NCI-H82 (cell line): ENCODE data around the gene KIF26B.
"Not testable (repeated sequence)": the region's sequence is repeated elsewhere in the genome, so short reads cannot be mapped to it uniquely, and the experiment has no call there.

Source experiments
- DNase-seq: peaks from one replicate; lab custom pipeline; 2025; lab: John Stamatoyannopoulos, UW

Gene KIF26B

DNA sequence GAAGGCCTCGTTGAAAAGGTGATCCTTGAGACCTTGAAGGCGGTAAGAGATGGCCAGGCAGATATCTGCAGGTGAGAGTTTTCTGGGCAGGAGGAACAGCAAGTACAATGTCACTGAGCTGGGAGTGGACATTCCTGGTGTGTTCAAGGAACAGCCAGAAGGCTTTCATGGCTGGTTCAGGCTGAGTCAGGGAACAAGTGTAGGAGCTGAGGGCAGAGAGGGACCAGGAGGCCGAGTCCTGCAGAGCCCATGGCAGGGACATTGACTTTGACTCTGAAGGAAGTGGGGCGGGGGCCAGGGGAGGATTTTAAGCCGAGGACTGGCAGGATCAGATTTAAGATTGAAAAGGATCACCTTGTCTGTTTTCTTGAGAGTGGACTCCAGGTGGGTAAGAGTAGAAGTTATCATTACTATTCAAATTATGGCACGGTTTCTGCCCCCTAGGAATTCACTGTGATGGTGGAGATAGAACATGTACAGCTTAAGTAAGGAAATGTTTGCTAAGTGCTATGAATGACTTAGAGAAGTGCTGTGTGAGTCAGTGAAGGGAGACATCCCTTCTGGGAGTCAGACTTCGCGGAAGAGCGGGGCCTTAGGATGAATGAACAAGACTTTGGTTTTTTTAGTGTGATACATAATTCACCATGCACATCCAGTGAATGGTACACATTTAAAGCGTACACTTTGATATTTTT lies 202.3 kb downstream of the KIF26B start:
- DNase-seq = no peak

DNA sequence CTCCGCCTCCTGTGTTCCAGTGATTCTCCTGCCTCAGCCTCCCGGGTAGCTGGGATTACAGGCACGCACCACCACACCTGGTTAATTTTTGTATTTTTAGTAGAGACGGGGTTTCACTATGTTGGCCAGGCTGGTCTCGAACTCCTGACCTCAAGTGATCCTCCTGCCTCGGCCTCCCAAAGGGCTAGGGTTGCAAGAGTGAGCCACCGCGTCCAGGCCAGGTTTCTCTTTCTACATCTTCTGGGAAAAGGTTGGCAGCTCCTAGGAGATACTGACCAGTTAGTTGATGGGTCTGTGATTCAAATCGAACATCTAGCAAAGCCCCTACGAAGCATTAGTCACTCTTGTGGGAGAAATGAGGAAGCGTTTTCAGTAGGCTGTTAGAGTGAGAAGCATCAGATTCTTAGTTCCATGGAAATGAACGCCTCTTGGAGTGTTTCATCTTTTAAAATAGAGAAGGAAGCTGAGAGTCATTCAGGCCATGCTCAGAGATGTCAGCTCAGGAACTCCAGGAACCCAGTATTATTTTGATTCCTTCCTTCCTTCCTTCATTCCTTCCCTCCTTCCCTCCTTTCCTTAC lies 204.4 kb downstream of the KIF26B start:
- not testable (repeated sequence) for DNase-seq

GRCh38 chr1:245361065-245361464 lies 206.3 kb downstream of the KIF26B start:
- peak; percentile 58 for DNase-seq

DNA sequence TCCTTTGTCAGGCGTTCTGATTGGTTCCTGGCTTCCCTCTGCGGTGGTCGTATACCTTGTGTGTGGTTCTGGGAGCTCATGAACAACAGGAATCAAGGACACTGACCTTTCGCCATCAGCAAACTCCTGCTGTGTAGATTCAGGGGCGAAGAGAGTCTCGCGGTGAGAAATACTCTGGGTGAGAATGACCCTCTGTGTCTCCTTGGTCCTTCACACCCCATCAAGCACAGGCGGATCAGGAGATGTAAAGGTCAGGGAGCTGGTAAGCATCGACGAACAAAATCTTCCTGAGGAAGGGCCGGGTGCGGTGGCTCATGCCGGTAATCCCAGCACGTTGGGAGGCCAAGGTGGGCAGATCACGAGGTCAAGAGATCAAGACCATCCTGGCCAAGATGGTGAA lies 207.2 kb downstream of the KIF26B start:
- no peak for DNase-seq

- no peak for DNase-seq
Observed at GRCh38 chr1:245363461-245364200, 208.8 kb downstream of the KIF26B start.

GRCh38 chr1:245365095-245366020 lies 210.6 kb downstream of the KIF26B start:
- peak; percentile 60 for DNase-seq

- DNase-seq = no peak
Observed at GRCh38 chr1:245366886-245367285, 212.1 kb downstream of the KIF26B start.

DNA sequence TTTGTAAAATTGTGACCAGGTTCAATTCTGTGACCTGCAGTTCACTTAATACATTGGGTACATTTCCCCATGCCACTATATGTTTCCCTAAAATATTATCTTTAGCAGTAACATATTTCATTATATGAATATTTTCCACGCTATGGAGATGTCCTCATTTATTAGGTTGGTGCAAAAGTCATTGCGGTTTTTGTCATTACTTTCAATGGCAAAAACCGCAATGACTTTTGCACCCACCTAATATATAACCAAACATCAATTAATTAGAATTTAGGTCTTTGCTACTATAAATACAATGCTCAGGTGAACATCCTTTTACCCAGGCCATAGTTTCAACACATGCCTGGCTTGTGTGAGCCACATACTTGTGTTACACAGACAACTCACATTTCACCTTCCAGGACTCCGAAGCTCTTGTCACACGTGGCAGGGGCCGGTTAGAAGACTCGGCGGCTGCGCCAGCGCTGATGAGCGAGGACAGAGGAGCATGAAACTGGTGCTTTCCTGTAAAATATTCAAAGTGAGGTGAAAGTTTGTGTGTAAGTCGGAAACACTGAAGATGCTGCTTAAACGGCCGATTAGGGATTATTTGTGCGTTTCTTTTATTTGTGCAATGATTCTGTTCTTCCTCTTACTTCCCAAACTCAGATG lies 215.5 kb downstream of the KIF26B start:
- no peak for DNase-seq

DNA sequence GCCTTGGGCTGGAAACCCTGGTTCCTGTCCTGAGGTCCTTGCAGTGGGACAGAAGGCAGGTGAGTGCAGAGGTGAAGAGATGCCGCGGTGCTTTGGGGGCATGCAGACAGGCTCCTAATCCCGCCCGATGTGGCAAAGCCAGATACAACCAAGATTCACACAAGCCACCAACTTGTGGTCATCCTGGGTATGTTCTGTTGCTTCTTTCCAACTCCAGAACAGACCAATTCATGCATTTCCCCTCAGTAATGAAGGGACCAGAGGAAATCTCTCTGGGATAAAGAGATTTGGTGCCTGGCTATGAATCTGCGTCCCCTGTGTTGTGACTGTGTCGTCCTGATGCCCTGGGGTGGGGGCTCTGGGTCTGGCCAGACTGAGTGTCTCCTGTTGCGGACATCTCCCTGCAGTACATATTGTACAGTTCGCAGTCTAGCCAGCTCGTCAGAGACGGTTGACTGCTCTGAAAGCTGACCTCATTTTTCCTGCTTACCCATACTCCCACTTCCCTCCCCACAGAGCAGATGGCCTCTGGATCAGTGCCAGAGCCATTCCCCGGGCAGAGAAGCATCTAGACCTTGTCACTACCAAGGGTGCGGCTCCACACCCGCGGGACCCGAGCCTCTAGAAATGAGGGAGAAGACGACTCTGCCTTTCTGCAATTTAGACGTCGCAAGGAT lies 216.3 kb downstream of the KIF26B start:
- peak; percentile 87 for DNase-seq

DNA sequence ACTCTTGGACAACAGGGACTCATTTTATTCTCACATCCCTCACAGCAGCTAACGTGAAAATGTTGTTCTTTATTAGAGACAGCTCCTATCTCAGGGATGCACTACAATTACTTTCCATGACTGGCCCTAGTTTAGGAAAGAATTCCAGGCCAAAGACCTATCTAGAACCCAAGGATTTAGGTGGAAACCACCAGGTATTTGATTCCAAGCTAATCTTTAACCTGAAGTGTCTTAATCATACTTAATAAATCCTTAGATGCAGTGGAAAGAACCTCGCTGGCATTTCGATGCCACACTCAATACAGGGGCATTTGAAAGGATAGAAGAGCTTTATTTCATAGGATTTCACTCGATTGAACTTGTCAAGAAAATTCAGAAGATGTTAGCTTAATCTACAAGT lies 218.3 kb downstream of the KIF26B start:
- DNase-seq = no peak

- no peak for DNase-seq
Observed at GRCh38 chr1:245375789-245376460, 221.1 kb downstream of the KIF26B start.

DNA sequence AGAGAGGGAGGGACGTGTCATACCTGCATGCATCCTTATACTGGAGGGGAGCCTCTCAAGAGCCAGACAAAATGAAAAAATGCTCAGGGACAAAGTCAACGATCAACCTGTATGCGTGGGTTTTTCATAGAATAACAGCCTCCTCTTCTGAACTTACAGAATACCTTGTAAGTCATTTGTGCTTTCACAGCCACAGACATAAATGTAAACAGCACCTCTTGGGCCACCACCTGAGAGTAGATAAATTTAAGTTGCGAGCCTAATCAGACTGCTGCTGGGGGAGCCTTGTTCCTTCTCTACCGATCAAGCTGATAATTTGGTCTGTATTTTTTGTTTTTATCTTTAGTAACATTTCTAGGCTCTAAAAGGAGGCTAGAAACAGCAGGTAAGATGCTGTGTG lies 223.1 kb downstream of the KIF26B start:
- DNase-seq = no peak

- no peak for DNase-seq
Observed at GRCh38 chr1:245378311-245378722, 223.5 kb downstream of the KIF26B start.

DNA sequence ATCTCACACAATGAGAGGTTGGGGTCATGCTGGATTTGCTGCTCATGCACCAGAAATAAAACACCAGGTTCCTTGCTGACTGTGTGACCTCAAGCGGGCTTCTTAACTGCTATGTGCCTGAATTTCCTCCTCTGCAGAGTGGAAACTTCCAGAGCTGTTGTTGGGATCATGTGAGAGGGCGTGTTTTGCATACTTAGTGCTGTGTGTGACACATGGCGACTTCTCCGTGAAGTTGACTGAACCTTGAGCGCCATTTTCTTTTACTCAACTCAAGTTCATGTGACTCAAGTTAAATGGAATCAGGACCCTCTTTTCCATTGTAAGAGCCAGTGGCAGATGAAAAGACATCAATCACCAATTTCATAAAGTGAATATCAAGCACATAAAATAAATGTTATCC lies 224.0 kb downstream of the KIF26B start:
- no peak for DNase-seq

GRCh38 chr1:245380790-245381535 lies 226.2 kb downstream of the KIF26B start:
- DNase-seq = no peak

GRCh38 chr1:245382981-245383380 lies 228.2 kb downstream of the KIF26B start:
- no peak for DNase-seq

DNA sequence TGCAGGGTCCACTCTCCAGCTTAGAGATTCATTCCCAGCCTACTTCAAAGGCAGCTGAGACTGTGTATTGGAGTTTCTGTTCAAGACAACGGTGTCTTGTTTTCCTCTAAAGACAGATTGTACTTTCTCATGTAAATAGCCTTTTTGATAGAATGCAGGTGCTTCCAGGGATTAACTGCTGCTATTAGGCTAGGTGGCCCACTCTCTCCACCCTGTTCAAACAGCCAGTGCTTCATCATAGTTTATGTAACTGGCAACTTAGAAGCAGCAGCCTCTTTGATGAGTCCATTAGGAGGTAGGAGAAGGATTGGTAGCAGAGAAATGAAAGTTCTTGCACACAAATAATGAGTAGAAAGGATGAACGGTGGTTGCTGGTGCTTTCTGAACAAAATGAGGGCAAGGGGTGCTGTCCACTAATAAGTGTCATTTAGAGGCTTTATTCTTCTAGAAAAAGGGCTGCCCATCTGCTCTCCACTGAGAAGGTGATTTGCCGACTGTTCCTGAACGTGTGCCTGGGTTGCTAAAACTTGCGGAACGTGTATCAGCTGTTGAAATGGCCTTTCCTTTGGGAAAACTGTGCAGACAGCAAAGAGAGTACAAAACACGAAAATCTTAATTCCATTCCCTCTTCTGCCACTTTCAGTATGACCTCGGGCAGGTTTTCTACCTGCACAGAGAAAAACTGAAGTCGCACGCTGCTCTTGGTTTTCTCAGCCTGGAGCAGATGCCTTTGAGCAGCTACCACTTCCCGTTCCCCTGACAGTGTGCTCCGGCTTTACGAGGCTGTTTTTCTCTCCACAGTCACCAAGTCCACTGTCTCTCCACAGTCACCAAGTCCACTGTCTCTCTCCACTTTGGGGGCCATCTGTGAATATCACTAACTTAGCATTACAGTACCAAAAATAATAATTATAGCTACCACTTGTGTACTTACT lies 228.9 kb downstream of the KIF26B start:
- DNase-seq = no peak

DNA sequence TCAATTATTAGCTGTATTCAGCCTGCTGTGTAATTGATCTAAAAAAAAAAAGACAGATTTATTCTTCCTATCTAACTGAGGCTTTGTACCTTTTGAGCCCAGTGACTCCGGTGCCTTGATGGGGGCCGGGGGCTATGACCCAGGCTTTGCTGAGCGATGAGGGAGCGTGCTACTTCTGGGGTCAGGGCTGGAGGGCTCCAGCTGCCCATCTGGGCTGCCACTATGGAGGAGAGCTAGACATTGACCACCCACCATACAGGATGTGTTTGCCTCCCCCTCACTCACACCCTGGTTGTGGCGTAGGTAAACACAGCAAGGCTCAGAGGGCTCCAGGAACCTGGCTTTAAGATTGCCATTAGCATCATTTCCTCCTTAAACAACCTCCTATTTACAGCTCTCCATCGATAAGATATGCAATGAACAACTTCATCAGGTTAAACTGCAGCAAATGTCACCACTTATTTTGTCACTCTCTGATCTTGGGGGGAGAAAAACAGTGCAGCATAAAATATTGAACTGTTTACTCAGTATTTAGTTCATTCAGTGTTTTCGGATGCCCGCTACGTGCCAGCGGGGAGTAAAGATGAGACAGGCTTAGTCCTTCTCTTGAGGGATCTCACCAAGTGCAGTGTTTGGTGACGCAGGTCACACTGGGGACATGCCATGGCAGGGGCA lies 231.6 kb downstream of the KIF26B start:
- no peak for DNase-seq
